Parathyroid adenoma (tissue), 2 donors: Measurements from ENCODE around the gene CDC14B.
A peak's percentile ranks its signal among the peaks of the same experiment; 100 is the strongest.

ENCODE experiments used
- H2AFZ ChIP-seq: fragments of 300-600 bp; sonication (generic); one replicate; pipeline ENCODE4 v1.7.0; 2017; ENCODE audit warnings: antibody characterized with exemption, mild to moderate bottlenecking
- H3K27ac ChIP-seq: fragments of 300-600 bp; sonication (generic); one replicate; pipeline ENCODE4 v1.7.0; 2017
- H3K27me3 ChIP-seq: fragments of 300-600 bp; sonication (generic); one replicate; pipeline ENCODE4 v1.7.0; 2017; ENCODE audit warnings: low read length; ENCODE audit not compliant: control insufficient read depth, insufficient read depth
- H3K36me3 ChIP-seq: fragments of 300-600 bp; sonication (generic); one replicate; pipeline ENCODE4 v1.7.0; 2017; ENCODE audit warnings: low read length; ENCODE audit not compliant: control insufficient read depth, insufficient read depth
- H3K4me1 ChIP-seq: fragments of 300-600 bp; sonication (generic); one replicate; pipeline ENCODE4 v1.7.0; 2017; ENCODE audit warnings: control low read depth
- H3K4me2 ChIP-seq: fragments of 300-600 bp; sonication (generic); one replicate; pipeline ENCODE4 v1.7.0; 2017; ENCODE audit warnings: low read length
- H3K4me3 ChIP-seq: fragments of 300-600 bp; sonication (generic); one replicate; pipeline ENCODE4 v1.7.0; 2017; ENCODE audit warnings: low read depth, low read length
- H3K79me2 ChIP-seq: fragments of 300-600 bp; sonication (generic); one replicate; pipeline ENCODE4 v1.7.0; 2017; ENCODE audit warnings: control low read depth
- H3K9ac ChIP-seq: fragments of 300-600 bp; sonication (generic); one replicate; pipeline ENCODE4 v1.7.0; 2017; ENCODE audit warnings: mild to moderate bottlenecking
- H3K9me3 ChIP-seq: fragments of 300-600 bp; sonication (generic); one replicate; pipeline ENCODE4 v1.7.0; 2017; ENCODE audit warnings: low read length; ENCODE audit not compliant: control insufficient read depth
- CTCF ChIP-seq: fragments of 300-600 bp; sonication (generic); IDR thresholded peaks from one replicate; pipeline ENCODE4 v1.7.0; 2017; ENCODE audit warnings: antibody characterized with exemption, mild to moderate bottlenecking
- donor health status: primary hyperparathyroidism.

CDC14B gene

DNA sequence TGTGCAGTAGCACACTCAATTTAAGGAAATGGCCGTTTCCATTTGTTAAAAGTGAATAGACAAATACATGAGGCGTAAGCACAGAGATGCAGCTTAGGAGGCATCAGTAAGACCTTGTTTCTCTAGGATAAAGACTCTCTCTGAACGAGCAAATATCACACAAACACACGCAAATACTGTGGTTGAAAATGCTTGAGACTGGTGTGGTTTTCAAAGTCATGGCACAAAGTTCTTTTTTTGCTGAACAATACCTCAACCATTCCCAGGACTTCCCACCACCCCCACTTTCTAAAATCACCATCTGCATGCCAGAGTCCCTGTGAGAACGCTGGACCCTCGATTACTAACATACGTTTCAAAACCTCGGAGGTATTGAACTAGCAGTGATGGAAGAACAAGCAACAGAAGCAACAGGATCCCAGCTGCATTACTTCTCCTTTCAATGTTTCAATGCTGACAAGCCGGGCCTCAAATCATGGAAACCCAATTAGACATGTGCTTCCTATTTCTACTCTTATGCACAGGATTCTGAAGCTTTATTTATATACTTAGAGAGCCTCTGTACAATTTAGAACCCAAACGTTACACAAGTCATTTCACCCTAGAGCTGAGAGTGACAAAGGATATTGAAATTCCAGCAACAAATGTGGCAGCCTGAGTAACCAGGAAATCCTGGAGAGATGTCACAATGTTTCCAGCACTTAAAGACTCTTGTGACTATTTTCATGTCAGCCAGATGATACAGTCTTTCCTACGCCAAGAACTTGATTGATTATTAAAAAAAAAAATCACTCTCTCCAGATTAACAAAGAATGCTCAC lies 63.9 kb downstream of the CDC14B start:
- TF ChIP-seq CTCF = no peak
- Histone ChIP-seq H3K27me3 (no peaks in the 10 kb centered on the region), H2AFZ (no peak overlapping the region), H3K4me2 (no peak overlapping the region), H3K4me3 (no peak overlapping the region), H3K4me1 (no peaks in the 10 kb centered on the region), H3K9me3 (no peaks in the 10 kb centered on the region), H3K27ac (peak overlapping the region; percentile 27), H3K9ac (no peak overlapping the region), H3K36me3 (no peaks in the 10 kb centered on the region), H3K79me2 (no peaks in the 10 kb centered on the region)

DNA sequence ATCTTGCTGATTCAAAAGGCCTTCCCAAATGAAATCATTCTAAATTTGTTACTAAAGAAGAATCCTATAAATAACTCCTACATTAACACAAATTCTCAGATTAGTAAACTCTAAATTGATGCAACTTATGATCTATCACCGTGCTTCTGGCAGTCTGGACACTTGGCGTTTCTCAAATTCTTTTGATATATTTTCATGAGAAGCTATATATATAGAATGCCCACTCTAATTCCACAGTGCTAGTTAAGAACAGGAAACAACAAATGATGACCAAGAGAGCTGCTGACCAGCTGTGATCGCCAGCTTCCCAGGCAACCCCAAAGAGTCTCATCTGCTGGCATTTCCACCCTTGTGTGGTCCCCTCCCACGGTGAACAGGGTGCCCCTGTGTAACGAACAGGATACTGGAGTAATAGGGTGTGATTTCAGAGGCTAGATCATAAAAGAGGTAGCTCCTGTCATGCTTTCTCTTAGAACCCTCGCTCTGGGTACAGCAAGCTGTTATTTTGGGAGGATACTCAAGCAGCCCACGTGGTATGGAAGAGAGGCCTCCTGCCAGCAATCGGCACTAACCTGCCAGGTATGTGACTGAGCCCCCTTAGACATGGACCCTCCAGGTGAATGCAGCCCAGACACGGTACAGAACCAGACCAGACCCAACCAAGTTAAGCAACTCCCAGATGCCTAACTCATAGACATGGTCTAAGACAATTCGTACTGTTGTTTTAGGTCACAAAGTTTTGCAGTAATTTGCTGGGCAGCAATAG lies 64.7 kb downstream of the CDC14B start:
- Histone ChIP-seq H2AFZ (no peak overlapping the region), H3K9ac (no peak overlapping the region), H3K4me1 (no peaks in the 10 kb centered on the region)

GRCh38 chr9:96554326-96554725 lies 65.3 kb downstream of the CDC14B start:
- Histone ChIP-seq H3K9ac (no peak overlapping the region), H2AFZ (no peak overlapping the region), H3K36me3 (no peaks in the 10 kb centered on the region), H3K4me3 (no peak overlapping the region), H3K4me1 (no peaks in the 10 kb centered on the region), H3K79me2 (no peaks in the 10 kb centered on the region), H3K4me2 (no peak overlapping the region), H3K27me3 (no peaks in the 10 kb centered on the region), H3K27ac (peak overlapping the region; percentile 11), H3K9me3 (no peaks in the 10 kb centered on the region)
- TF ChIP-seq CTCF = no peak

More for the DNA sequence above, 64.7 kb downstream of the CDC14B start:
- Histone ChIP-seq H3K27ac (no peak overlapping the region), H3K4me2 (no peak overlapping the region), H3K4me3 (no peak overlapping the region), H3K79me2 (no peaks in the 10 kb centered on the region), H3K27me3 (no peaks in the 10 kb centered on the region), H3K9me3 (no peaks in the 10 kb centered on the region), H3K36me3 (no peaks in the 10 kb centered on the region)
- no peak for TF ChIP-seq CTCF

- Histone ChIP-seq H3K79me2 (no peaks in the 10 kb centered on the region), H3K9ac (no peak overlapping the region), H3K4me2 (no peak overlapping the region), H2AFZ (no peak overlapping the region), H3K27me3 (no peaks in the 10 kb centered on the region), H3K36me3 (no peaks in the 10 kb centered on the region), H3K27ac (no peak overlapping the region), H3K9me3 (no peaks in the 10 kb centered on the region), H3K4me1 (no peaks in the 10 kb centered on the region), H3K4me3 (no peak overlapping the region)
- no peak for TF ChIP-seq CTCF
Measured at GRCh38 chr9:96553070-96553469, 66.6 kb downstream of the CDC14B start.
